ENCODE results near the gene HMOX1.

GRCh38 chr22:35442471-35442870 lies 61.6 kb downstream of the HMOX1 start:
- TF ChIP-seq, protein P1, sequence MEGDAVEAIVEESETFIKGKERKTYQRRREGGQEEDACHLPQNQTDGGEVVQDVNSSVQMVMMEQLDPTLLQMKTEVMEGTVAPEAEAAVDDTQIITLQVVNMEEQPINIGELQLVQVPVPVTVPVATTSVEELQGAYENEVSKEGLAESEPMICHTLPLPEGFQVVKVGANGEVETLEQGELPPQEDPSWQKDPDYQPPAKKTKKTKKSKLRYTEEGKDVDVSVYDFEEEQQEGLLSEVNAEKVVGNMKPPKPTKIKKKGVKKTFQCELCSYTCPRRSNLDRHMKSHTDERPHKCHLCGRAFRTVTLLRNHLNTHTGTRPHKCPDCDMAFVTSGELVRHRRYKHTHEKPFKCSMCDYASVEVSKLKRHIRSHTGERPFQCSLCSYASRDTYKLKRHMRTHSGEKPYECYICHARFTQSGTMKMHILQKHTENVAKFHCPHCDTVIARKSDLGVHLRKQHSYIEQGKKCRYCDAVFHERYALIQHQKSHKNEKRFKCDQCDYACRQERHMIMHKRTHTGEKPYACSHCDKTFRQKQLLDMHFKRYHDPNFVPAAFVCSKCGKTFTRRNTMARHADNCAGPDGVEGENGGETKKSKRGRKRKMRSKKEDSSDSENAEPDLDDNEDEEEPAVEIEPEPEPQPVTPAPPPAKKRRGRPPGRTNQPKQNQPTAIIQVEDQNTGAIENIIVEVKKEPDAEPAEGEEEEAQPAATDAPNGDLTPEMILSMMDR (IDR thresholded peaks at IDR 0.05; ENCODE audit: low read depth, low read length): no peak
- no peak for TF ChIP-seq POLR2A (IDR thresholded peaks at IDR 0.05; ENCODE audit: extremely low read depth, insufficient read length)
- TF ChIP-seq, protein P2, sequence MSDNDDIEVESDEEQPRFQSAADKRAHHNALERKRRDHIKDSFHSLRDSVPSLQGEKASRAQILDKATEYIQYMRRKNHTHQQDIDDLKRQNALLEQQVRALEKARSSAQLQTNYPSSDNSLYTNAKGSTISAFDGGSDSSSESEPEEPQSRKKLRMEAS (IDR thresholded peaks at IDR 0.05; ENCODE audit: low read depth, low read length): no peak
- TF ChIP-seq MYC (IDR thresholded peaks at IDR 0.05; ENCODE audit: low read depth, low read length): no peak

All from NB4 (cell line).